Measurements from ENCODE around the gene FREY1. TPM values are rescaled to one million over a fixed set of nuclear protein-coding genes. Genes with fewer than 3 reads are reported as not detected.

FREY1 gene
- total RNA-seq, 1 experiment from 2014 or later = 1.4 TPM

DNA sequence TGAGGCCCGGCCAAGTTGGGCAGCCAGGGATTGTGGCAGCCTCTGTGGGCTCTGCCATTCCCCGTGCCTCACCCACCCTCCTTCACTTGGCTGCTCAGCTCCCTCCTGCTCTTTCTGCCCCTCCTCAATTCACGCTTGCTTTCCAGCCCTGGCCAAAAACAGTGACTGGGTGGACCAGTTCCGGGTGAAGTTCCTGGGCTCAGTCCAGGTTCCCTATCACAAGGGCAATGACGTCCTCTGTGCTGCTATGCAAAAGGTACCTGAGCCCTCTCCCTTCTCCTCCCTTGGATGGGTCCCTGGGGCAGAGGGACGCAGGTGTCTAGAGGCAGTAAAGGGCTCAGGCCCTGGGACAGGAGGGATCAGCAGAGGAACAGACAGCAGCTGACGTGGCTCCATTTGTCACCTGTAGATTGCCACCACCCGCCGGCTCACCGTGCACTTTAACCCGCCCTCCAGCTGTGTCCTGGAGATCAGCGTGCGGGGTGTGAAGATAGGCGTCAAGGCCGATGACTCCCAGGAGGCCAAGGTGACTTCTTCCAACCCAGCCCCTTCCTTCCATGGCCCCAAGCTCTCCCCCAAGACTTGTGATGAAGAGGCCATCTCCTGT is 2.7 kb downstream of the FREY1 start:
- no peak overlapping the region for H3K4me3 ChIP-seq (ENCODE audit: low read depth in 2 of 2, low read length in 2 of 2)
- ATAC-seq = no peak

DNA sequence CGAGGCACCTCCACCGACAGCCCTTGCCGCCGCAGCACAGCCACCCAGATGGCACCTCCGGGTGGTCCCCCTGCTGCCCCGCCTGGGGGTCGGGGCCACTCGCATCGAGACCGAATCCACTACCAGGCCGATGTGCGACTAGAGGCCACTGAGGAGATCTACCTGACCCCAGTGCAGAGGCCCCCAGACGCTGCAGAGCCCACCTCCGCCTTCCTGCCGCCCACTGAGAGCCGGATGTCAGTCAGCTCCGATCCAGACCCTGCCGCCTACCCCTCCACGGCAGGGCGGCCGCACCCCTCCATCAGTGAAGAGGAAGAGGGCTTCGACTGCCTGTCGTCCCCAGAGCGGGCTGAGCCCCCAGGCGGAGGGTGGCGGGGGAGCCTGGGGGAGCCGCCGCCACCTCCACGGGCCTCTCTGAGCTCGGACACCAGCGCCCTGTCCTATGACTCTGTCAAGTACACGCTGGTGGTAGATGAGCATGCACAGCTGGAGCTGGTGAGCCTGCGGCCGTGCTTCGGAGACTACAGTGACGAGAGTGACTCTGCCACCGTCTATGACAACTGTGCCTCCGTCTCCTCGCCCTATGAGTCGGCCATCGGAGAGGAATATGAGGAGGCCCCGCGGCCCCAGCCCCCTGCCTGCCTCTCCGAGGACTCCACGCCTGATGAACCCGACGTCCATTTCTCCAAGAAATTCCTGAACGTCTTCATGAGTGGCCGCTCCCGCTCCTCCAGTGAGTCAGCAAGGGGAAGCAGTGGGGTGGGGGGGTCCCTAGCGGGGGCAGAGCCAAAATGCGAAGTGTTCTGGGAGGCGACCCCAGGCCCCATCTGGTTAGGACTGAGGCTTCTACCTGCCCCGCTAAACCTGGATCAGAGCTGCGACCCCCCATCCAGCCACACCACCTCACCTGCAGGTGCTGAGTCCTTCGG is 4.4 kb downstream of the FREY1 start:
- H3K4me1 ChIP-seq (ENCODE audit: control insufficient read depth, insufficient read depth, low read length) = peaks cover 6% of the 10 kb centered on the region; the same call in 1 of the 2 replicates
- in situ Hi-C loops (cut with HindIII; ENCODE audit: low pct_unique_long_range_greater_than_20kb, low sequenced_read_pairs) = no loop called here
- H3K27me3 ChIP-seq (ENCODE audit: control insufficient read depth, insufficient read depth, low read length) = no peaks in the 10 kb centered on the region
- no peaks in the 10 kb centered on the region for H3K36me3 ChIP-seq (ENCODE audit: control insufficient read depth, insufficient read depth, low read length)
- CTCF ChIA-PET = no interaction called here
- H3K27ac ChIP-seq (ENCODE audit: low read length) = no peak overlapping the region
- H3K9me3 ChIP-seq (ENCODE audit: control insufficient read depth, insufficient read depth, low read depth, low read length) = no peaks in the 10 kb centered on the region
- POLR2A ChIA-PET = no interaction called here
- no TSS peak for BruUV-seq (replicated peaks)
- no peak overlapping the region for H3K4me3 ChIP-seq (ENCODE audit: low read depth in 2 of 2, low read length in 2 of 2)
- intact Hi-C loops (cut with micrococcal nuclease; ENCODE audit: unreplicated experiment) = no loop called here
- TF ChIP-seq POLR2AphosphoS5 (IDR thresholded peaks at IDR 0.05; ENCODE audit: low read depth, low read length) (no peak), TCF7L2 (IDR thresholded peaks at IDR 0.05; ENCODE audit: low read depth, low read length) (no peak), SIN3A (IDR thresholded peaks at IDR 0.05; ENCODE audit: borderline replicate concordance, insufficient read depth, low read depth, low read length) (no peak)
- TF ChIP-seq, protein P1, sequence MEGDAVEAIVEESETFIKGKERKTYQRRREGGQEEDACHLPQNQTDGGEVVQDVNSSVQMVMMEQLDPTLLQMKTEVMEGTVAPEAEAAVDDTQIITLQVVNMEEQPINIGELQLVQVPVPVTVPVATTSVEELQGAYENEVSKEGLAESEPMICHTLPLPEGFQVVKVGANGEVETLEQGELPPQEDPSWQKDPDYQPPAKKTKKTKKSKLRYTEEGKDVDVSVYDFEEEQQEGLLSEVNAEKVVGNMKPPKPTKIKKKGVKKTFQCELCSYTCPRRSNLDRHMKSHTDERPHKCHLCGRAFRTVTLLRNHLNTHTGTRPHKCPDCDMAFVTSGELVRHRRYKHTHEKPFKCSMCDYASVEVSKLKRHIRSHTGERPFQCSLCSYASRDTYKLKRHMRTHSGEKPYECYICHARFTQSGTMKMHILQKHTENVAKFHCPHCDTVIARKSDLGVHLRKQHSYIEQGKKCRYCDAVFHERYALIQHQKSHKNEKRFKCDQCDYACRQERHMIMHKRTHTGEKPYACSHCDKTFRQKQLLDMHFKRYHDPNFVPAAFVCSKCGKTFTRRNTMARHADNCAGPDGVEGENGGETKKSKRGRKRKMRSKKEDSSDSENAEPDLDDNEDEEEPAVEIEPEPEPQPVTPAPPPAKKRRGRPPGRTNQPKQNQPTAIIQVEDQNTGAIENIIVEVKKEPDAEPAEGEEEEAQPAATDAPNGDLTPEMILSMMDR (IDR thresholded peaks at IDR 0.05) = no peak
- TF ChIP-seq, protein P2, sequence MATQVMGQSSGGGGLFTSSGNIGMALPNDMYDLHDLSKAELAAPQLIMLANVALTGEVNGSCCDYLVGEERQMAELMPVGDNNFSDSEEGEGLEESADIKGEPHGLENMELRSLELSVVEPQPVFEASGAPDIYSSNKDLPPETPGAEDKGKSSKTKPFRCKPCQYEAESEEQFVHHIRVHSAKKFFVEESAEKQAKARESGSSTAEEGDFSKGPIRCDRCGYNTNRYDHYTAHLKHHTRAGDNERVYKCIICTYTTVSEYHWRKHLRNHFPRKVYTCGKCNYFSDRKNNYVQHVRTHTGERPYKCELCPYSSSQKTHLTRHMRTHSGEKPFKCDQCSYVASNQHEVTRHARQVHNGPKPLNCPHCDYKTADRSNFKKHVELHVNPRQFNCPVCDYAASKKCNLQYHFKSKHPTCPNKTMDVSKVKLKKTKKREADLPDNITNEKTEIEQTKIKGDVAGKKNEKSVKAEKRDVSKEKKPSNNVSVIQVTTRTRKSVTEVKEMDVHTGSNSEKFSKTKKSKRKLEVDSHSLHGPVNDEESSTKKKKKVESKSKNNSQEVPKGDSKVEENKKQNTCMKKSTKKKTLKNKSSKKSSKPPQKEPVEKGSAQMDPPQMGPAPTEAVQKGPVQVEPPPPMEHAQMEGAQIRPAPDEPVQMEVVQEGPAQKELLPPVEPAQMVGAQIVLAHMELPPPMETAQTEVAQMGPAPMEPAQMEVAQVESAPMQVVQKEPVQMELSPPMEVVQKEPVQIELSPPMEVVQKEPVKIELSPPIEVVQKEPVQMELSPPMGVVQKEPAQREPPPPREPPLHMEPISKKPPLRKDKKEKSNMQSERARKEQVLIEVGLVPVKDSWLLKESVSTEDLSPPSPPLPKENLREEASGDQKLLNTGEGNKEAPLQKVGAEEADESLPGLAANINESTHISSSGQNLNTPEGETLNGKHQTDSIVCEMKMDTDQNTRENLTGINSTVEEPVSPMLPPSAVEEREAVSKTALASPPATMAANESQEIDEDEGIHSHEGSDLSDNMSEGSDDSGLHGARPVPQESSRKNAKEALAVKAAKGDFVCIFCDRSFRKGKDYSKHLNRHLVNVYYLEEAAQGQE (IDR thresholded peaks at IDR 0.05; ENCODE audit: insufficient read depth in 1 of 2, low read depth in 2 of 2, low read length in 1 of 2) = no peak
- DNase-seq (ENCODE audit: low read depth, low spot score) (no peak), ATAC-seq (no peak)

More for the DNA sequence above, 2.7 kb downstream of the FREY1 start:
- H3K4me1 ChIP-seq (ENCODE audit: control insufficient read depth, insufficient read depth, low read length) = no peaks in the 10 kb centered on the region
- H3K27me3 ChIP-seq (ENCODE audit: control insufficient read depth, insufficient read depth, low read length) = no peaks in the 10 kb centered on the region
- no TSS peak for BruUV-seq (replicated peaks)
- ChIA-PET CTCF (no interaction called here), POLR2A (no interaction called here)
- no peaks in the 10 kb centered on the region for H3K36me3 ChIP-seq (ENCODE audit: control insufficient read depth, insufficient read depth, low read length)
- TF ChIP-seq TCF7L2 (IDR thresholded peaks at IDR 0.05; ENCODE audit: low read depth, low read length) (no peak), POLR2AphosphoS5 (IDR thresholded peaks at IDR 0.05; ENCODE audit: low read depth, low read length) (no peak), SIN3A (IDR thresholded peaks at IDR 0.05; ENCODE audit: borderline replicate concordance, insufficient read depth, low read depth, low read length) (no peak)
- TF ChIP-seq, protein P1 (IDR thresholded peaks at IDR 0.05) = no peak
- TF ChIP-seq, protein P2 (IDR thresholded peaks at IDR 0.05; ENCODE audit: insufficient read depth in 1 of 2, low read depth in 2 of 2, low read length in 1 of 2) = no peak
- in situ Hi-C loops (cut with HindIII; ENCODE audit: low pct_unique_long_range_greater_than_20kb, low sequenced_read_pairs) = no loop called here
- no peaks in the 10 kb centered on the region for H3K9me3 ChIP-seq (ENCODE audit: control insufficient read depth, insufficient read depth, low read depth, low read length)
- no peak for DNase-seq (ENCODE audit: low read depth, low spot score)
- intact Hi-C loops (cut with micrococcal nuclease; ENCODE audit: unreplicated experiment) = no loop called here
- H3K27ac ChIP-seq (ENCODE audit: low read length) = no peak overlapping the region
